Lower leg skin (tissue), 4 donors: ENCODE data around the gene RC3H1. TPM values are rescaled to one million over a fixed set of nuclear protein-coding genes. Genes with fewer than 3 reads are reported as not detected.

Experiments used
- DNase-seq, 2 donors: peaks; one replicate each; pipeline ENCODE4 v3.0.0-alpha.2; 2019; ENCODE audit warnings: low spot score in 2 of 2
- H3K4me3 ChIP-seq: fragments of 200-600 bp; sonication (generic); 2 replicates; pipeline ENCODE4 v1.5.1; 2017; ENCODE audit warnings: mild to moderate bottlenecking, low read depth; ENCODE audit not compliant: poor library complexity, severe bottlenecking
- POLR2A ChIP-seq, 2 donors: fragments of 450-650 bp; IDR thresholded peaks; one replicate each; pipeline ENCODE4 v1.6.1; 2016 to 2017; ENCODE audit warnings: antibody characterized with exemption in 2 of 2, mild to moderate bottlenecking in 1 of 2, moderate library complexity in 1 of 2
- WGBS, 2 donors: methylation state at CpG; one replicate each; pipeline ENCODE4 v1.1.5; 2018; 5-methylcytosine and 5-hydroxymethylcytosine counted together
- intact Hi-C: fragments of 100-400 bp; cut with DNase I; formaldehyde crosslinking; loops from one replicate; pipeline ENCODE4 v1.15.0; 2023; ENCODE audit warnings: low total_unique reads
- total RNA-seq, 4 donors: library from RNA; depleted of rRNA; stranded (reverse); fragments of >200 nt; gene quantifications; one replicate each; pipeline ENCODE4 v1.1.0, GENCODE V29; 2016
- TF ChIP-seq, protein P1 (sequence below), 3 donors: fragments of 450-650 bp; IDR thresholded peaks; one replicate each; pipeline ENCODE4 v1.5.1; 2016; ENCODE audit warnings: antibody characterized with exemption in 3 of 3, mild to moderate bottlenecking in 3 of 3, moderate library complexity in 2 of 3

The RC3H1 gene
- total RNA-seq, 4 donors from 2014 or later: 16.1 to 30.9 (median 27.0) TPM

DNA sequence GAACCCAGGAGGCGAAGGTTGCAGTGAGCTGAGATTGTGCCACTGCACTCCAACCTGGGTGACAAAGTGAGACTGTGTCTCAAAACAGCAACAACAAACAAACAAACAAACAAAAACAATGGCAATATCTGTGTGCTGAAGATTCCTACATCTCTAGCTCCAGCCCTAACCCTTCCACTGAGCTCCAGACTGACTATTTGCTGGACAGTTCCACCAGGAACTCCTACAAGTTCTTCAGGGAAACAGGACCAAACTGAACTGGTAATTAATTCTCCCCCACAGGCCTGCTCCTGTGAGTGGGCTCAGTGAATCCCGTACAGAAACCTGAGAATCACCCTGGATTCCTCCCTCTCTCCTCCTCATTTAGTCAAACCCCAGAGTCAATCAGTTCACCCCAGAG lies 106.6 kb downstream of the RC3H1 start:
- 71 to 86% methylated on average over 2 of the region's 2 CpGs for WGBS, 2 donors
- intact Hi-C loops: no loop called here
- DNase-seq: no peak
- no peak for TF ChIP-seq POLR2A (IDR thresholded peaks at IDR 0.05)
- TF ChIP-seq, protein P1, sequence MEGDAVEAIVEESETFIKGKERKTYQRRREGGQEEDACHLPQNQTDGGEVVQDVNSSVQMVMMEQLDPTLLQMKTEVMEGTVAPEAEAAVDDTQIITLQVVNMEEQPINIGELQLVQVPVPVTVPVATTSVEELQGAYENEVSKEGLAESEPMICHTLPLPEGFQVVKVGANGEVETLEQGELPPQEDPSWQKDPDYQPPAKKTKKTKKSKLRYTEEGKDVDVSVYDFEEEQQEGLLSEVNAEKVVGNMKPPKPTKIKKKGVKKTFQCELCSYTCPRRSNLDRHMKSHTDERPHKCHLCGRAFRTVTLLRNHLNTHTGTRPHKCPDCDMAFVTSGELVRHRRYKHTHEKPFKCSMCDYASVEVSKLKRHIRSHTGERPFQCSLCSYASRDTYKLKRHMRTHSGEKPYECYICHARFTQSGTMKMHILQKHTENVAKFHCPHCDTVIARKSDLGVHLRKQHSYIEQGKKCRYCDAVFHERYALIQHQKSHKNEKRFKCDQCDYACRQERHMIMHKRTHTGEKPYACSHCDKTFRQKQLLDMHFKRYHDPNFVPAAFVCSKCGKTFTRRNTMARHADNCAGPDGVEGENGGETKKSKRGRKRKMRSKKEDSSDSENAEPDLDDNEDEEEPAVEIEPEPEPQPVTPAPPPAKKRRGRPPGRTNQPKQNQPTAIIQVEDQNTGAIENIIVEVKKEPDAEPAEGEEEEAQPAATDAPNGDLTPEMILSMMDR (IDR thresholded peaks at IDR 0.05): no peak
- no peak overlapping the region for H3K4me3 ChIP-seq

- H3K4me3 ChIP-seq: no peak overlapping the region
- 86 to 89% methylated on average over 13 of the region's 13 CpGs for WGBS, 2 donors
- intact Hi-C loops: no loop called here
- TF ChIP-seq, protein P1 (IDR thresholded peaks at IDR 0.05): no peak
- no peak for TF ChIP-seq POLR2A (IDR thresholded peaks at IDR 0.05)
- no peak for DNase-seq
These were observed 107.7 kb downstream of the RC3H1 start for GRCh38 chr1:173914366-173914871.

GRCh38 chr1:173913111-173913510 lies 109.0 kb downstream of the RC3H1 start:
- no peak overlapping the region for H3K4me3 ChIP-seq
- no peak for TF ChIP-seq POLR2A (IDR thresholded peaks at IDR 0.05)
- TF ChIP-seq, protein P1 (IDR thresholded peaks at IDR 0.05): no peak
- intact Hi-C loops: no loop called here
- no peak for DNase-seq
- 86 to 100% methylated on average over 3 of the region's 3 CpGs for WGBS, 2 donors

DNA sequence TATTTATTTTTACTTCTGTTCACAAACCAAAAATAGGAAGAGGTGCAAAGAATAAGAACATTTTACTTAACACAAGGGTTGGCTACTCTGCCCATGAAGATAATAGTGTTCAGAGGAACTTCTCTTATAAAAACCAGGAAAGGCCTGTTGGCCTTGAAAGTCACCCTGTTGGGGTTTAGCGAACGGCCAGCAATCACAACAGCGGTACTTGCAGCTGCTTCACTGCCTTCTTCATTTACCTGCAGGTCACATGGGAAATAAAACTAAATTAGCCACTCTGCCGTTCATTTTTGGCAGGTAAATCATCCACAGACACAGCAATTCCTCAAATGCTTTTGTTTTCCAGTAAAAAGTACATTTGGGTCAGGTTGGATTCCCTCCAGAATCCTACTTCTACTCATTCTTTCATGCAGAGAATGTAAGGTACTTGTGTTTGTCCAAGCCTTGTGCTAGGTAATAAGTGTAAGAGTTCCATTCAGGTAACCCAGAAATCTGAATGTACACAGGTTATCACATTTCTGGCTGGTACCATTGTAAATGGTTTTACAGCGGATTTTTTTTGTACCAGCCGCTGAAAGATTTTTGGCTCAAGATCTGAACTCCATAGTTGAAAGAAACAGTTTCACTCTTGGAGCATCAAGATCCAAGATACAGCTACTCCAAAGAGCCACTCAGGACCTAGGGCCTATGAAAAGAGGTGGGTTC lies 118.2 kb downstream of the RC3H1 start:
- H3K4me3 ChIP-seq: no peak overlapping the region
- no peak for TF ChIP-seq POLR2A (IDR thresholded peaks at IDR 0.05)
- TF ChIP-seq, protein P1 (IDR thresholded peaks at IDR 0.05): no peak
- no peak for DNase-seq
- 90% methylated on average over 6 of the region's 6 CpGs for WGBS, 2 donors
- intact Hi-C loops: no loop called here

- DNase-seq: no peak
- WGBS, 2 donors: 68 to 70% methylated on average over 3 of the region's 3 CpGs
- intact Hi-C loops: no loop called here
- TF ChIP-seq, protein P1 (IDR thresholded peaks at IDR 0.05): no peak
- TF ChIP-seq POLR2A (IDR thresholded peaks at IDR 0.05): no peak
- no peak overlapping the region for H3K4me3 ChIP-seq
These were observed 121.2 kb downstream of the RC3H1 start for GRCh38 chr1:173900992-173901391.

DNA sequence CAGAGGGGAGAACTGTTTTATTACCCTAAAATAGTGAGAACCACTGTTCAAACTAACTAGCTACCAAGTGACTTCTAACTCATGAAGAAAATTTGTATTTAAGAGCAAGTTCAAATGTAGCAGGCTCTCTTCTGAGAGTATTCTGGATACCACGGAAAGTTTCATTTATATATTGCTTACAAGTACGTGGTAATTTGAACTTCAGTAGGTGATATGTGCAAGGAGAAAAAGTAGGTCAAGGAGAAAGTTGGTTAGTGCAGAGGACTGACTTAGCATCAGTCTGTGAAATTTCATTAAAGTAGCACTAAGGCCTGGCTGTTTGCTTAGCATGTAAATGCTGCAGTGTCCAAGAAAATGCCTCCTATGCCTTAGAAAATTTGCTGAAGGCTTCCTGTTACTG lies 121.7 kb downstream of the RC3H1 start:
- intact Hi-C loops: no loop called here
- no peak overlapping the region for H3K4me3 ChIP-seq
- no peak for DNase-seq
- WGBS, 2 donors: 89 to 91% methylated on average over 2 of the region's 2 CpGs
- TF ChIP-seq POLR2A (IDR thresholded peaks at IDR 0.05): no peak
- TF ChIP-seq, protein P1 (IDR thresholded peaks at IDR 0.05): no peak
